ENCODE data around the gene PAK1IP1. TPM values are rescaled to one million over a fixed set of nuclear protein-coding genes. Genes with fewer than 3 reads are reported as not detected.

The PAK1IP1 gene
- total and polyA plus RNA-seq, 10 of the 15 experiments (the other 5 are each of a cell fraction or from before 2014, with no cell fraction given), result 26.0 to 98.5 (median 47.8) TPM

DNA sequence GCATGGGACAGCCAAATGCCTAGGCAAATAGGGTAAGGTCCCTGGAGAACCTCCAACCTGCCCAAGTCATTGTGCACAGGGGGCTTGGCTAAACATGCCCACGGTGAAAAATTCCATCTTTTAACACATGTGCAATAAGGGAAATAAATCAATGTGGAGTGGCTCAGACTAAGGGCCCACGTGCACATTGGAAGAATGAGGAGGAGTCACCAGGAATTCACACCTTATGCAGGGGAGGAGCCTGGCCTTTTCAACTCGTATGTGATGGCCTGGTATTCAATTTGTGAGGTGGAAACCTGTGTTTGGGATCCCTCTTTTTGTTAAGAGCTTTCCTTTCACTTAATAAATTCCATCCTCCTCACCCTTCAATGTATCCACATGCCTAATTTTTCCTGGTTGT, 13.0 kb upstream of the PAK1IP1 start:
- no peak overlapping the region for H3K9ac ChIP-seq (ENCODE audit: control insufficient read depth, insufficient read depth, low read length)
- H3K9me3 ChIP-seq (replicated peaks; ENCODE audit: control insufficient read depth, insufficient read depth, low read length), result no peaks in the 10 kb centered on the region
- no peaks in the 10 kb centered on the region for H3K27me3 ChIP-seq (replicated peaks in 1 of 2; ENCODE audit: control insufficient read depth in 2 of 2, insufficient read depth in 2 of 2, low read length in 1 of 2)
- RAD21 ChIA-PET (ENCODE audit: unreplicated experiment), result no interaction called here
- H3K79me2 ChIP-seq (ENCODE audit: control insufficient read depth, insufficient read depth, low read length), result no peaks in the 10 kb centered on the region
- no peaks in the 10 kb centered on the region for H3K36me3 ChIP-seq (ENCODE audit: control insufficient read depth in 2 of 2, insufficient read depth in 2 of 2, low read length in 1 of 2)
- intact Hi-C loops (cut with micrococcal nuclease; ENCODE audit: unreplicated experiment), result no loop called here
- SMC1A ChIA-PET (ENCODE audit: uncharacterized antibody, unreplicated experiment), result interaction anchor here (0.7 to 2.4 kb wide), 3 partner anchors 15 to 175 kb away, joined by 3 to 9 read pairs (median 4); no protein-coding TSS in a partner anchor
- no peak for ATAC-seq
- no peak overlapping the region for H3K27ac ChIP-seq (ENCODE audit: control insufficient read depth, insufficient read depth)
- WGBS (ENCODE audit: insufficient coverage, insufficient replicate concordance, low lambda C conversion rate, missing lambda C conversion rate), result 0% methylated on average over 3 of the region's 3 CpGs
- no peaks in the 10 kb centered on the region for H4K20me1 ChIP-seq (ENCODE audit: control insufficient read depth, insufficient read depth)
- FAIRE-seq, result no peak
- no peak for DNase-seq (ENCODE audit: low read depth, low spot score)
- in situ Hi-C loops (cut with MboI), result no loop called here
- H3K4me1 ChIP-seq (ENCODE audit: control insufficient read depth, insufficient read depth, low read length), result no peaks in the 10 kb centered on the region
- no TSS peak for BruUV-seq (replicated peaks)
- POLR2A ChIA-PET, result interaction anchor here (0.9 kb wide), 1 partner anchor 13 kb away, joined by 3 read pairs; the partner anchor contains the start of genes C6orf52 and PAK1IP1
- H3K4me3 ChIP-seq, result no peak overlapping the region
- no peak for TF ChIP-seq IKZF2 (IDR thresholded peaks at IDR 0.05)
- no peak for TF ChIP-seq SIX5 (IDR thresholded peaks at IDR 0.05; ENCODE audit: low read depth, low read length, severe bottlenecking)
- TF ChIP-seq MLLT1 (IDR thresholded peaks at IDR 0.05), result no peak
- no peak for TF ChIP-seq TBL1XR1 (IDR thresholded peaks at IDR 0.05; ENCODE audit: low read depth, low read length)
- no peak for TF ChIP-seq JUND (IDR thresholded peaks at IDR 0.05; ENCODE audit: low read depth, low read length)
- no peak for TF ChIP-seq FOXK2 (IDR thresholded peaks at IDR 0.05)
- CTCF ChIA-PET, result no interaction called here
- H2AFZ ChIP-seq (ENCODE audit: control insufficient read depth, low read depth, low read length), result no peak overlapping the region
- no peak overlapping the region for H3K4me2 ChIP-seq (ENCODE audit: control insufficient read depth, insufficient read depth)

All from GM12878 (cell line).